Measurements from ENCODE around the gene APOH. TPM values are rescaled to one million over a fixed set of nuclear protein-coding genes. Genes with fewer than 3 reads are reported as not detected.

Gene APOH
- total RNA-seq, 2 experiments from 2014 or later = not detected

GRCh38 chr17:66185862-66186261 is 43.4 kb downstream of the APOH start:
- intact Hi-C loops (cut with DNase I, micrococcal nuclease) = no loop called here
- DNase-seq = no peak
- POLR2A ChIA-PET = no interaction called here

GRCh38 chr17:66184392-66184791 is 44.8 kb downstream of the APOH start:
- intact Hi-C loops (cut with DNase I, micrococcal nuclease) = no loop called here
- DNase-seq = no peak
- H3K36me3 Mint-ChIP-seq (ENCODE audit: low read depth) = no peaks in the 10 kb centered on the region
- H3K4me3 Mint-ChIP-seq = no peak overlapping the region
- peaks cover 2% of the 10 kb centered on the region for H3K9me3 Mint-ChIP-seq (ENCODE audit: low read depth)
- no peak for ATAC-seq
- no peaks in the 10 kb centered on the region for H3K27me3 Mint-ChIP-seq
- ChIA-PET CTCF (interaction anchor here (1.0 to 1.4 kb wide), 2 partner anchors 11 to 18 kb away, joined by 3 to 4 read pairs; no protein-coding TSS in a partner anchor), POLR2A (no interaction called here)
- no peak overlapping the region for H3K27ac Mint-ChIP-seq
- H3K4me1 Mint-ChIP-seq = no peaks in the 10 kb centered on the region

More at GRCh38 chr17:66185862-66186261, 43.4 kb downstream of the APOH start:
- CTCF ChIA-PET = no interaction called here
- no peak for ATAC-seq
- Mint-ChIP-seq H3K36me3 (ENCODE audit: low read depth) (no peaks in the 10 kb centered on the region), H3K9me3 (ENCODE audit: low read depth) (peaks cover 2% of the 10 kb centered on the region), H3K27me3 (no peaks in the 10 kb centered on the region), H3K4me3 (no peak overlapping the region), H3K27ac (no peak overlapping the region), H3K4me1 (peaks cover 1% of the 10 kb centered on the region)

GRCh38 chr17:66183529-66183928 is 45.7 kb downstream of the APOH start:
- DNase-seq (no peak), ATAC-seq (no peak)
- POLR2A ChIA-PET = no interaction called here
- Mint-ChIP-seq H3K36me3 (ENCODE audit: low read depth) (no peaks in the 10 kb centered on the region), H3K27ac (no peak overlapping the region), H3K27me3 (no peaks in the 10 kb centered on the region), H3K4me1 (no peaks in the 10 kb centered on the region), H3K9me3 (ENCODE audit: low read depth) (peaks cover 2% of the 10 kb centered on the region), H3K4me3 (no peak overlapping the region)
- intact Hi-C loops (cut with DNase I, micrococcal nuclease) = no loop called here
- CTCF ChIA-PET = interaction anchor here (0.6 kb wide), 1 partner anchor 243 kb away, joined by 3 read pairs; no protein-coding TSS in a partner anchor

- H3K4me1 Mint-ChIP-seq = no peaks in the 10 kb centered on the region
- H3K9me3 Mint-ChIP-seq (ENCODE audit: low read depth) = no peaks in the 10 kb centered on the region
- POLR2A ChIA-PET = no interaction called here
- H3K4me3 Mint-ChIP-seq = no peak overlapping the region
- DNase-seq (no peak), ATAC-seq (no peak)
- CTCF ChIA-PET = no interaction called here
- H3K36me3 Mint-ChIP-seq (ENCODE audit: low read depth) = no peaks in the 10 kb centered on the region
- intact Hi-C loops (cut with DNase I, micrococcal nuclease) = no loop called here
- H3K27me3 Mint-ChIP-seq = no peaks in the 10 kb centered on the region
- H3K27ac Mint-ChIP-seq = no peak overlapping the region
These were observed 50.6 kb downstream of the APOH start for GRCh38 chr17:66178642-66179041.

DNA sequence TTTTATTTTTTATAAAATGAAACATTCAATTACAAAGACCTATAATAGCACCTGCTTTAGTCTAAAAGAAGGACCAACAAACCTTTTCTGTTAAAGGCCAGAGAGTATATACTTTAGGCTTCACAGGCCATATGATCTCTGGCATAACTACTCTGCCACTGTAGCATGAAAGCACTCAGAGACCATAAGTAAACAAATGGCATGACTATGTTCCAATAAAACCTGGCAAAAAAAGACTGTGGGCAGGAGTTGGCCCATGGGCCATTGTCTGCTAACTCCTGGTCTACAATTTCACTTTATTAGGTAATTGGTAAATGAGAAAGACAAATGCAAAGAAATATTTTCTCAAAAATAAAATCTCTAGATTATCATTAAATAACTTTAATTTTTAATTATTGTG is 52.2 kb downstream of the APOH start:
- no peak for DNase-seq
- Mint-ChIP-seq H3K4me1 (no peaks in the 10 kb centered on the region), H3K36me3 (ENCODE audit: low read depth) (no peaks in the 10 kb centered on the region), H3K27ac (no peak overlapping the region), H3K4me3 (no peak overlapping the region), H3K9me3 (ENCODE audit: low read depth) (no peaks in the 10 kb centered on the region), H3K27me3 (no peaks in the 10 kb centered on the region)
- CTCF ChIA-PET = interaction anchor here (0.6 to 1.4 kb wide), 2 partner anchors 11 kb away, joined by 3 to 4 read pairs; no protein-coding TSS in a partner anchor
- ATAC-seq = no peak
- intact Hi-C loops (cut with DNase I, micrococcal nuclease) = no loop called here
- POLR2A ChIA-PET = no interaction called here

GRCh38 chr17:66175892-66176291 is 53.3 kb downstream of the APOH start:
- POLR2A ChIA-PET = no interaction called here
- intact Hi-C loops (cut with DNase I, micrococcal nuclease) = no loop called here
- H3K4me3 Mint-ChIP-seq = no peak overlapping the region
- no peaks in the 10 kb centered on the region for H3K9me3 Mint-ChIP-seq (ENCODE audit: low read depth)
- no peaks in the 10 kb centered on the region for H3K4me1 Mint-ChIP-seq
- H3K36me3 Mint-ChIP-seq (ENCODE audit: low read depth) = no peaks in the 10 kb centered on the region
- DNase-seq (no peak), ATAC-seq (no peak)
- CTCF ChIA-PET = interaction anchor here (1.4 kb wide), 1 partner anchor 10 kb away, joined by 4 read pairs; no protein-coding TSS in a partner anchor
- no peak overlapping the region for H3K27ac Mint-ChIP-seq
- H3K27me3 Mint-ChIP-seq = no peaks in the 10 kb centered on the region

- CTCF ChIA-PET = interaction anchor here (0.6 to 1.2 kb wide), 5 partner anchors 9 to 682 kb away, joined by 3 read pairs; no protein-coding TSS in a partner anchor
- no peak overlapping the region for H3K4me3 Mint-ChIP-seq
- DNase-seq (no peak), ATAC-seq (no peak)
- no peaks in the 10 kb centered on the region for H3K9me3 Mint-ChIP-seq (ENCODE audit: low read depth)
- no peaks in the 10 kb centered on the region for H3K36me3 Mint-ChIP-seq (ENCODE audit: low read depth)
- H3K4me1 Mint-ChIP-seq = no peaks in the 10 kb centered on the region
- no peak overlapping the region for H3K27ac Mint-ChIP-seq
- POLR2A ChIA-PET = no interaction called here
- intact Hi-C loops (cut with DNase I, micrococcal nuclease) = no loop called here
- no peaks in the 10 kb centered on the region for H3K27me3 Mint-ChIP-seq
These were observed 56.5 kb downstream of the APOH start for GRCh38 chr17:66172691-66173223.

DNA sequence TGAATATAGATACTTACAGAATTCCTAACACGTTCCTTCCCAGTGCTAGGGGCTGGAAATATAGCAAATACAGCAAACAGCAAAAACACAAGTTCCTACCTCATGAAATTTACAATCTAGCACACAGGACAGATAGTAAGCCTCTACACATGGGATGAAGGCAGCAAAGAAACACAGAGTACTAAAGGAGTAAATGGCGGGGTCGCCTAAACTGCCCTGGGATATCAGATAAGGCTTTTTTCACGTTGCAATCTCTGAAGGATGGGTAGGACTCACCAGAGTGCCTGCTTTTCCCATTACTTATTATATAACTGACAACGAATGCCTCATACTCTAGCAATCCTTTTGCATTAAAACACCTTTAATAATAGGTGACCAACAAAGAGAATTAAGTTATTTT is 57.1 kb downstream of the APOH start:
- no peak overlapping the region for H3K27ac Mint-ChIP-seq
- DNase-seq = no peak
- H3K36me3 Mint-ChIP-seq (ENCODE audit: low read depth) = no peaks in the 10 kb centered on the region
- H3K4me3 Mint-ChIP-seq = no peak overlapping the region
- no peak for ATAC-seq
- no peaks in the 10 kb centered on the region for H3K4me1 Mint-ChIP-seq
- H3K9me3 Mint-ChIP-seq (ENCODE audit: low read depth) = no peaks in the 10 kb centered on the region
- intact Hi-C loops (cut with DNase I, micrococcal nuclease) = no loop called here
- POLR2A ChIA-PET = no interaction called here
- no peaks in the 10 kb centered on the region for H3K27me3 Mint-ChIP-seq
- CTCF ChIA-PET = interaction anchor here (0.6 kb wide), 1 partner anchor 683 kb away, joined by 3 read pairs; no protein-coding TSS in a partner anchor

GRCh38 chr17:66171692-66172091 is 57.5 kb downstream of the APOH start:
- POLR2A ChIA-PET = no interaction called here

GRCh38 chr17:66171172-66171571 is 58.0 kb downstream of the APOH start:
- CTCF ChIA-PET = interaction anchor here (0.6 kb wide), 1 partner anchor 377 kb away, joined by 5 read pairs; no protein-coding TSS in a partner anchor
- intact Hi-C loops (cut with DNase I, micrococcal nuclease) = no loop called here

More at GRCh38 chr17:66171692-66172091, 57.5 kb downstream of the APOH start:
- intact Hi-C loops (cut with DNase I, micrococcal nuclease) = no loop called here
- ATAC-seq (no peak), DNase-seq (no peak)
- H3K36me3 Mint-ChIP-seq (ENCODE audit: low read depth) = no peaks in the 10 kb centered on the region
- no peaks in the 10 kb centered on the region for H3K9me3 Mint-ChIP-seq (ENCODE audit: low read depth)
- H3K27ac Mint-ChIP-seq = no peak overlapping the region
- CTCF ChIA-PET = no interaction called here
- H3K4me3 Mint-ChIP-seq = no peak overlapping the region
- H3K27me3 Mint-ChIP-seq = no peaks in the 10 kb centered on the region
- no peaks in the 10 kb centered on the region for H3K4me1 Mint-ChIP-seq

DNA sequence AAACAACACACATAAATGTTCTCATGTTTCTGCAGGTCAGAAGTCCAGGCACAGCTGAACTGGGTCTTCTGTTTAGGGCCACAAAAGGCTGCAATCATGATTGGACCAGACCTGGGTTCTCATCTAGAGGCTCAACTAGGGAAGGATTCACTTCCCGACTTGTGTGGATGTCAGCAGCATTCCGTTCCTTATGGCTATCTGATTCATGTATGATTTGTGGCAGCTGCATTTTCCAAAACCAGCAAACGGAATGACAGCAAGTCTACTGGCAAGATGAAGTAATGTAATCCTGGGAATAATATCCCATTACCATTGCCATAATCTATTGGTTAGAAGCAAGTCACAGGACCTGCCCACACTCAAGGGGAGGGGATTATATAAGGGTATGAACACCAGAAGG is 59.4 kb downstream of the APOH start:
- Mint-ChIP-seq H3K36me3 (ENCODE audit: low read depth) (no peaks in the 10 kb centered on the region), H3K4me1 (no peaks in the 10 kb centered on the region), H3K9me3 (ENCODE audit: low read depth) (no peaks in the 10 kb centered on the region), H3K27me3 (no peaks in the 10 kb centered on the region), H3K4me3 (no peak overlapping the region), H3K27ac (no peak overlapping the region)
- CTCF ChIA-PET = interaction anchor here (0.7 kb wide), 1 partner anchor 476 kb away, joined by 3 read pairs; no protein-coding TSS in a partner anchor
- no peak for ATAC-seq
- intact Hi-C loops (cut with DNase I, micrococcal nuclease) = loop anchor here in 1 of 2 experiments (10.0 kb wide), 1 partner anchor 375 kb away; no protein-coding TSS in a partner anchor
- no peak for DNase-seq
- POLR2A ChIA-PET = no interaction called here

More at GRCh38 chr17:66171172-66171571, 58.0 kb downstream of the APOH start:
- Mint-ChIP-seq H3K4me1 (no peaks in the 10 kb centered on the region), H3K4me3 (no peak overlapping the region), H3K27me3 (no peaks in the 10 kb centered on the region), H3K27ac (no peak overlapping the region), H3K36me3 (ENCODE audit: low read depth) (no peaks in the 10 kb centered on the region), H3K9me3 (ENCODE audit: low read depth) (no peaks in the 10 kb centered on the region)
- ATAC-seq = no peak
- POLR2A ChIA-PET = no interaction called here
- DNase-seq = no peak

DNA sequence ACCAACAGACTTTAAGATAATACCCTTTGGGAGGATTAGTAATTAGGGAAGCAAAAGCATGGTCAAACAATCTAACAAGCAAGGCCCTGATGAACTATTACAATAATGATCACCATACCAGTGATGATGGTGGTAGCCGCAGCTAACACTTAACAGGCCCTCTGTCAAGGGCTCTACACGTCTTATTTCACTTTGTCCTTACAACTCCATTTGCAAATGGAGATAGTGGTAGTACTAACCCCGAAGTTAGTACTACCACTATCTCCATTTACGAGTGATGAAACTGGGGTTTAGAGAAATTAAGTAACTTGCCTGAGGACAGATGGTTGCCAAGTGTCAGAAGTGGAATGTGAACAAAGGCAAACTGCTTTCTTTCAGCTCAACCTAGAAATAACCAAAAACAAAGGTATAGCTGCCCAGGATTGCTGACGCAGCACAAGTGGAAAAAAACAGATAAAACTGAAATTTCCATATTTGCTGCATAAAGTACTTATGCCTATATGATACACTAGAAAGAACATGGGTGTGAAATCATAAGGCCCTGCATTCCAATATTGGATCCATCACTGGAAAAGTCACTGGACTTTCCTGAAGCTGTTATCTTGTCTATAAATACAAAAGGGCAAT is 61.9 kb downstream of the APOH start:
- intact Hi-C loops (cut with DNase I, micrococcal nuclease) = loop anchor here in 1 of 2 experiments (10.0 kb wide), 1 partner anchor 373 kb away; no protein-coding TSS in a partner anchor
- Mint-ChIP-seq H3K27me3 (no peaks in the 10 kb centered on the region), H3K9me3 (ENCODE audit: low read depth) (no peaks in the 10 kb centered on the region), H3K4me3 (no peak overlapping the region), H3K36me3 (ENCODE audit: low read depth) (no peaks in the 10 kb centered on the region), H3K27ac (no peak overlapping the region), H3K4me1 (no peaks in the 10 kb centered on the region)
- DNase-seq (no peak), ATAC-seq (no peak)
- CTCF ChIA-PET = interaction anchor here (1.0 to 1.2 kb wide), 2 partner anchors 33 to 935 kb away, joined by 3 read pairs; no protein-coding TSS in a partner anchor
- POLR2A ChIA-PET = no interaction called here

Measured in activated CD4-positive, alpha-beta T cell treated with anti-CD3 and anti-CD28 coated beads for 36 hours (primary cell).